Mesendoderm (in vitro differentiated cells): ENCODE data around the gene DCTN3.

Experiments
- DNase-seq: peaks from one replicate; pipeline ENCODE4 v3.0.0; 2013
- H2AK5ac ChIP-seq: 2 replicates; pipeline ENCODE4 v1.6.1; 2013; ENCODE audit warnings: low read length, inconsistent platforms
- H2BK120ac ChIP-seq: 2 replicates; pipeline ENCODE4 v1.6.1; 2013; ENCODE audit warnings: low read depth, mild to moderate bottlenecking, low read length, moderate library complexity, mixed read lengths
- H2BK15ac ChIP-seq: replicated peaks from 2 replicates; pipeline ENCODE4 v1.6.1; 2013; ENCODE audit warnings: low read depth, mild to moderate bottlenecking, moderate library complexity
- H2BK5ac ChIP-seq: 2 replicates; pipeline ENCODE4 v1.6.1; 2013; ENCODE audit warnings: low read length, inconsistent platforms
- H3K18ac ChIP-seq: 2 replicates; pipeline ENCODE4 v1.6.1; 2013; ENCODE audit warnings: mild to moderate bottlenecking, low read length, mixed read lengths
- H3K23ac ChIP-seq: one replicate; pipeline ENCODE4 v1.6.1; 2013; ENCODE audit warnings: low read length
- H3K27ac ChIP-seq: 2 replicates; pipeline ENCODE4 v1.5.1; 2013; ENCODE audit warnings: low read depth, mild to moderate bottlenecking, inconsistent platforms, low read length, moderate library complexity
- H3K27me3 ChIP-seq: 2 replicates; pipeline ENCODE4 v1.6.1; 2013; ENCODE audit warnings: low read length, control low read depth, mild to moderate bottlenecking, inconsistent platforms; ENCODE audit not compliant: insufficient read depth, poor library complexity
- H3K36me3 ChIP-seq: 2 replicates; pipeline ENCODE4 v1.6.1; 2013; ENCODE audit warnings: low read length, inconsistent platforms; ENCODE audit not compliant: control insufficient read depth, insufficient read depth
- H3K4ac ChIP-seq: one replicate; pipeline ENCODE4 v1.6.1; 2013; ENCODE audit warnings: low read depth, mild to moderate bottlenecking, low read length, moderate library complexity
- H3K4me1 ChIP-seq: 2 replicates; pipeline ENCODE4 v1.6.1; 2013; ENCODE audit warnings: low read depth, low read length, inconsistent platforms; ENCODE audit not compliant: control insufficient read depth
- H3K4me2 ChIP-seq: 2 replicates; pipeline ENCODE4 v1.6.1; 2013; ENCODE audit warnings: low read length
- H3K4me3 ChIP-seq: 2 replicates; pipeline ENCODE4 v1.5.1; 2013; ENCODE audit warnings: mild to moderate bottlenecking, low read length
- H3K56ac ChIP-seq: one replicate; pipeline ENCODE4 v1.6.1; 2013; ENCODE audit warnings: low read length
- H3K79me1 ChIP-seq: 2 replicates; pipeline ENCODE4 v1.6.1; 2013; ENCODE audit warnings: low read length, inconsistent platforms
- H3K79me2 ChIP-seq: 2 replicates; pipeline ENCODE4 v1.6.1; 2013; ENCODE audit warnings: mild to moderate bottlenecking, low read length; ENCODE audit not compliant: control insufficient read depth, insufficient read depth
- H3K9ac ChIP-seq: 2 replicates; pipeline ENCODE4 v1.6.1; 2013; ENCODE audit warnings: low read length, inconsistent platforms
- H4K5ac ChIP-seq: one replicate; pipeline ENCODE4 v1.6.1; 2013; ENCODE audit warnings: low read length
- H4K8ac ChIP-seq: one replicate; pipeline ENCODE4 v1.6.1; 2013; ENCODE audit warnings: low read depth, mild to moderate bottlenecking, control low read depth, low read length, moderate library complexity
- WGBS: extraction: QIAGEN DNeasy Blood & Tissue Kit; methylation state at CpG from one replicate; pipeline ENCODE4 v1.1.7; 2013; ENCODE audit warnings: low lambda C conversion rate, missing lambda C conversion rate; ENCODE audit not compliant: insufficient coverage; ENCODE audit errors: extremely low coverage; 5-methylcytosine and 5-hydroxymethylcytosine counted together

DCTN3 gene

DNA sequence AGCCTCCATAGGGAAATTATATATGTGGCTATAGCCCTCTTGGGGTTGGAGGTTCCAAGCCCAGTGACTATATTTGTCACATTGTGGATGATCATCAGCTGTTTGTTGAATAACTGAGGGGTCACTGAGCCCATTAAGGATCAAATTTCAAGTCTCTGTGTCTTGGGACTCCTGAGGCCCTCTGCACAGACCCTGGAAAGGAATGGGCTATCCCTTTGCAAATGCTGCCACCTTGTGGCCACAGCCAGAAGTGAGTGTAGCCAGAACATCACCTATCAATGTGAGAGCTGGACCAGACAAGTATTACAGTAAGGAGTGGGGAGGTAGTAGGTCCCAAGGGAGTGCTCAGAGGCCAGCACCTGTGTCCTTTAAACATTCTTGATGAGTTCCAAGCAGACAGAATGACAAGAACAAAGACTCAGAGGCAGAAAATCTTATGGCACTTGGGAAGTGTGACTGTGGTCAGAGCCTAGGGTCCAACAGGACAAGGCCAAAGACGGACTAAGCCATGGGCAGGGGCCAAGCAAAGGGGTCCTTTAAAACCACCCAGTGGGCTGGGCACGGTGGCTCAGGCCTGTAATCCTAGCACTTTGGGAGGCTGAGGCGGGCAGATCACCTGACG is 16.6 kb downstream of the DCTN3 start:
- Histone ChIP-seq H3K27ac (no peak overlapping the region), H2BK15ac (no peak overlapping the region), H2BK120ac (no peak overlapping the region), H3K27me3 (no peaks in the 10 kb centered on the region), H4K5ac (no peak overlapping the region), H3K79me1 (no peaks in the 10 kb centered on the region), H3K18ac (no peak overlapping the region), H2AK5ac (no peak overlapping the region), H3K4me3 (no peak overlapping the region), H2BK5ac (no peak overlapping the region), H3K56ac (no peak overlapping the region), H3K4ac (no peak overlapping the region), H3K23ac (no peak overlapping the region), H3K79me2 (no peaks in the 10 kb centered on the region), H4K8ac (no peak overlapping the region), H3K4me1 (no peaks in the 10 kb centered on the region), H3K36me3 (no peaks in the 10 kb centered on the region), H3K4me2 (no peak overlapping the region), H3K9ac (no peak overlapping the region)
- WGBS = no CpG with 5 or more reads among the region's 4 CpGs
- DNase-seq = peak; percentile 83

DNA sequence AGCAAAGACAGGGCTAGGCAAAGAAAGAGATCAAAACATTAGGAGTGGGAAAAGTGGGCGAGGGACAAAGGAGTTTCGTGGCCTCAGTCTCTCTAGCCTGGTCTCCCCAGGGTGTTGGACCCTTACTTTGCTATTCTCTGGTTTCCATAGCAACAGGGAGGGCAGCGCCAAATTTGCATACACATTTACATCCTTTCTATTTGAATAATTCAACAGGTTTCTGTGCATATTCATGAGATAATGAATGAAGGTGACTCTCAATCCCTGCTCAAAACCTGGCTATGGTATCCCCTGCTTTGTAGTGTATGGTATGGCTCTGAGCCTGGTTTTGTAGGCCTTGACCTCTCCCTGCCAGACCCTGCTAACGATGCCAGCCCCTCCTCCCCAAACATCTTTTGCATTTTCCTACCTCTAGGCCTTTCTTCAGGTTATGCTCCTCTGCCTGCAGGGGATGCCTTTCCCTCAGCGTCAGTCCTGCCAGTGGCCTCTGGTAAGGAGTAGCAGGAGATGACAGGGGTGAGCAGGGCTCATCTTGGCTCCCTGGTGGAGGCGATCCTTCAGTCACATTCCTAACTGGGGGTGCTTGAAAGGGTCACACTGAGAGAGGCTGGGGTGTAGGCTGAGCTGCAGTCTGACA is 18.2 kb downstream of the DCTN3 start:
- Histone ChIP-seq H3K27ac (no peak overlapping the region), H3K4me2 (no peak overlapping the region), H3K79me2 (no peaks in the 10 kb centered on the region), H3K4ac (no peak overlapping the region), H2AK5ac (no peak overlapping the region), H3K4me1 (no peaks in the 10 kb centered on the region), H3K18ac (no peak overlapping the region), H3K56ac (no peak overlapping the region), H2BK15ac (no peak overlapping the region), H3K27me3 (no peaks in the 10 kb centered on the region), H4K5ac (no peak overlapping the region), H3K23ac (no peak overlapping the region), H2BK5ac (no peak overlapping the region), H3K36me3 (no peaks in the 10 kb centered on the region), H3K4me3 (no peak overlapping the region), H2BK120ac (no peak overlapping the region), H3K9ac (no peak overlapping the region), H3K79me1 (no peaks in the 10 kb centered on the region), H4K8ac (no peak overlapping the region)
- peak; percentile 76 for DNase-seq
- WGBS = no CpG with 5 or more reads among the region's 6 CpGs

DNA sequence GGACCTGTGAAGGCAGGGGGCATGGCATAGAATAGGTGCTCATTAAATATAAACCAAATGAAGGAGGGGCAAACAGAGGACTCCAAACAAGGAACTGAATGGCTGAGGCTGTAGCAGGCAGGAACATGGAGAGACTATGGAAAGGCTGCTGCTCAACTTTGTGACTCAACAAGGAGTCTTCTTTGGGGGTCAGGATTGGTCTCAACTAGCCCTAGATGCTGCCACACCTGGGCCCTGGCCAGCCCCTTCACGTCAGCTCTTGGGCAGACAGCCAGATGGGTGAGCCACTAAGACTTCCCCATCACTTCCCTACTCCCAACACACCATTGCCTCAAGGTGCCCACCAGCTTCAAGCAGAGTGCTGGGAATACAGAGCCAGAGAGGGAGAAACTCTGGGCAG is 19.4 kb downstream of the DCTN3 start:
- Histone ChIP-seq H3K56ac (no peak overlapping the region), H2BK15ac (no peak overlapping the region), H2BK5ac (no peak overlapping the region), H3K9ac (no peak overlapping the region), H3K36me3 (no peaks in the 10 kb centered on the region), H2BK120ac (no peak overlapping the region), H3K4me1 (no peaks in the 10 kb centered on the region), H3K18ac (no peak overlapping the region), H3K4me2 (no peak overlapping the region), H3K27me3 (no peaks in the 10 kb centered on the region), H3K23ac (no peak overlapping the region), H3K79me2 (no peaks in the 10 kb centered on the region), H4K5ac (no peak overlapping the region), H3K27ac (no peak overlapping the region), H3K4me3 (no peak overlapping the region), H3K79me1 (no peaks in the 10 kb centered on the region), H4K8ac (no peak overlapping the region), H3K4ac (no peak overlapping the region), H2AK5ac (no peak overlapping the region)
- no peak for DNase-seq
- no CpG with 5 or more reads among the region's 1 CpG for WGBS

DNA sequence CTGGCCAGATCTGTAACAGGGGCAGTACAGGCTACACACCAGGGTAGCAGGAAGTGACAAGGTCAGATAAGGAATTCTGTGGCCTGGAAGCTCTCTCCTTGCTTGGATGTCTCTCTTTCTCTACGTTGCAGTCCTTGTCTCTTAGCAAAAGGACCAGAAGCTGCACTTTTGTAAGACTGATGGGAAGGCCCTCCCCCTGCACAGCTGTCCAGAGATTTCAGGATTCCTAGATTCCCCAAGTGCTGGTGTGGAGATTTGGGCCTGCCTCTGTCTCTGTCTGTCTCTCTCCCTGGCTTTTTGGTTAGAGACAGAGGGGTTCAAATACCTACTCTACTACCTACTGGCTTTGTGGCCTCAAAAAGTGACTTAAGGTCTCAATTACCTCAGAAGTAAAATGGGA is 20.7 kb downstream of the DCTN3 start:
- no peak overlapping the region for H3K56ac ChIP-seq
- H3K4me1 ChIP-seq = no peaks in the 10 kb centered on the region
- H2AK5ac ChIP-seq = no peak overlapping the region
- no peak overlapping the region for H4K8ac ChIP-seq
- no peak for DNase-seq
- H3K18ac ChIP-seq = no peak overlapping the region
- H3K27ac ChIP-seq = no peak overlapping the region
- no peaks in the 10 kb centered on the region for H3K36me3 ChIP-seq
- no peaks in the 10 kb centered on the region for H3K27me3 ChIP-seq
- no peak overlapping the region for H3K23ac ChIP-seq
- no peaks in the 10 kb centered on the region for H3K79me1 ChIP-seq
- H2BK120ac ChIP-seq = no peak overlapping the region
- no peaks in the 10 kb centered on the region for H3K79me2 ChIP-seq
- H3K4ac ChIP-seq = no peak overlapping the region
- WGBS = no CpG with 5 or more reads among the region's 1 CpG
- H3K4me2 ChIP-seq = no peak overlapping the region
- no peak overlapping the region for H2BK15ac ChIP-seq
- no peak overlapping the region for H3K4me3 ChIP-seq
- no peak overlapping the region for H2BK5ac ChIP-seq
- no peak overlapping the region for H4K5ac ChIP-seq
- no peak overlapping the region for H3K9ac ChIP-seq

DNA sequence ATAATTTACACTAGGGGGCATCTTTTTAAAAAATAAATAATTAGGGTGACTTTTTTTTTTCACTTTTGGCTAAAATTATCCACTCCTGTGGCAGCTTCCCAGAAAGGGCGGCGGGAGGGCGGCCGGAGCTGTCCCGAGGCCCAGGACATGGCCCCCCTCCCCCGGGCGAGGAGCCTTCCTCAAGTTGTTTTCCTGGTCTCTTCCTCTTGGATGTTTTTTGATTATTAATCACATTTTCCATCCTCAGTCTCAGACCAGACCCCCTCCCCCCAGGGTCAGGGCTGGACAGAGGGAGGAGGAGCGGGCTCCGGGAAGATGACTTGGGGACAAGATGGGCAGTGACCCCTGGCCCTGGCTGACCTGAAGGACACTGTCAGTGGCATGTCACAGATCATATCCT is 26.1 kb downstream of the DCTN3 start:
- Histone ChIP-seq H3K9ac (no peak overlapping the region), H2BK120ac (no peak overlapping the region), H3K27ac (no peak overlapping the region), H3K27me3 (peaks cover 19% of the 10 kb centered on the region), H3K56ac (no peak overlapping the region), H3K79me1 (no peaks in the 10 kb centered on the region), H2BK15ac (no peak overlapping the region), H3K79me2 (no peaks in the 10 kb centered on the region), H3K23ac (no peak overlapping the region), H3K4me2 (no peak overlapping the region), H4K5ac (no peak overlapping the region), H2BK5ac (no peak overlapping the region), H3K4ac (no peak overlapping the region), H3K4me1 (peaks cover 6% of the 10 kb centered on the region), H2AK5ac (no peak overlapping the region), H3K36me3 (no peaks in the 10 kb centered on the region), H3K4me3 (no peak overlapping the region), H3K18ac (no peak overlapping the region), H4K8ac (no peak overlapping the region)
- no CpG with 5 or more reads among the region's 9 CpGs for WGBS
- no peak for DNase-seq
